ENCODE results near the gene ZCCHC9. TPM values are rescaled to one million over a fixed set of nuclear protein-coding genes. Genes with fewer than 3 reads are reported as not detected.

The ZCCHC9 gene
- polyA plus RNA-seq, 1 donor from 2014 or later, result 8.0 TPM

Other genes starting within 250 kb of the ZCCHC9 start
- gene CKMT2, start 68.3 kb upstream of the ZCCHC9 start, polyA plus RNA-seq (ENCODE audit: insufficient read depth, low read depth, low replicate concordance), result 5.3 TPM
- gene ACOT12, start 92.5 kb downstream of the ZCCHC9 start, polyA plus RNA-seq (ENCODE audit: insufficient read depth, low read depth, low replicate concordance), result not detected